D721Med (cell line): Measurements from ENCODE around the gene THSD7B.

ENCODE experiments used
- DNase-seq: peaks from one replicate; pipeline ENCODE4 v3.0.0; 2011; ENCODE audit warnings: low spot score; ENCODE audit not compliant: insufficient read length
- FAIRE-seq: peaks from 2 replicates; lab custom pipeline; 2011; peaks lifted over from hg19 to GRCh38; lab: Jason Lieb, UNC
- CTCF ChIP-seq: IDR thresholded peaks from 2 replicates; pipeline ENCODE4 v1.5.1; 2012; ENCODE audit warnings: mild to moderate bottlenecking, control low read depth; ENCODE audit not compliant: insufficient read depth; ENCODE audit errors: missing control alignments

The THSD7B gene

GRCh38 chr2:137228566-137228965 is 463.2 kb downstream of the THSD7B start:
- DNase-seq, result no peak
- no peak for FAIRE-seq
- TF ChIP-seq CTCF, result no peak

- TF ChIP-seq CTCF, result no peak
- DNase-seq (no peak), FAIRE-seq (no peak)
These were observed 464.5 kb downstream of the THSD7B start for GRCh38 chr2:137229834-137230233.

- TF ChIP-seq CTCF, result no peak
- DNase-seq (no peak), FAIRE-seq (no peak)
These were observed 466.3 kb downstream of the THSD7B start for GRCh38 chr2:137231628-137232027.

GRCh38 chr2:137232076-137232475 is 466.7 kb downstream of the THSD7B start:
- no peak for TF ChIP-seq CTCF
- DNase-seq, result no peak
- no peak for FAIRE-seq

- FAIRE-seq (no peak), DNase-seq (no peak)
- TF ChIP-seq CTCF, result no peak
These were observed 467.7 kb downstream of the THSD7B start for GRCh38 chr2:137233091-137233490.

GRCh38 chr2:137237055-137237454 is 471.7 kb downstream of the THSD7B start:
- no peak for DNase-seq
- TF ChIP-seq CTCF, result no peak
- FAIRE-seq, result no peak

- no peak for TF ChIP-seq CTCF
- DNase-seq, result no peak
- FAIRE-seq, result no peak
These were observed 472.7 kb downstream of the THSD7B start for GRCh38 chr2:137238065-137238464.
